ENCODE measurements around the gene CHMP4B. TPM values are rescaled to one million over a fixed set of nuclear protein-coding genes. Genes with fewer than 3 reads are reported as not detected.

CHMP4B gene
- total RNA-seq, 1 donor from 2014 or later, result 95.6 TPM

GRCh38 chr20:33878583-33878982, 67.4 kb downstream of the CHMP4B start:
- Mint-ChIP-seq H3K4me1 (no peaks in the 10 kb centered on the region), H3K36me3 (ENCODE audit: low read depth) (no peaks in the 10 kb centered on the region), H3K4me3 (no peak overlapping the region), H3K9me3 (peaks cover 16% of the 10 kb centered on the region), H3K27me3 (no peaks in the 10 kb centered on the region), H3K27ac (no peak overlapping the region)
- no peak for DNase-seq
- intact Hi-C loops (cut with micrococcal nuclease), result no loop called here

GRCh38 chr20:33880396-33880795, 69.2 kb downstream of the CHMP4B start:
- no peak overlapping the region for H3K27ac Mint-ChIP-seq
- H3K4me1 Mint-ChIP-seq, result peaks cover 5% of the 10 kb centered on the region
- intact Hi-C loops (cut with micrococcal nuclease), result no loop called here

GRCh38 chr20:33881989-33882388, 70.8 kb downstream of the CHMP4B start:
- Mint-ChIP-seq H3K4me3 (no peak overlapping the region), H3K9me3 (peaks cover 16% of the 10 kb centered on the region), H3K4me1 (peaks cover 5% of the 10 kb centered on the region), H3K27ac (no peak overlapping the region), H3K36me3 (ENCODE audit: low read depth) (no peaks in the 10 kb centered on the region), H3K27me3 (no peaks in the 10 kb centered on the region)
- intact Hi-C loops (cut with micrococcal nuclease), result no loop called here
- no peak for DNase-seq

More at GRCh38 chr20:33880396-33880795, 69.2 kb downstream of the CHMP4B start:
- Mint-ChIP-seq H3K4me3 (no peak overlapping the region), H3K36me3 (ENCODE audit: low read depth) (no peaks in the 10 kb centered on the region), H3K9me3 (peaks cover 16% of the 10 kb centered on the region), H3K27me3 (no peaks in the 10 kb centered on the region)
- no peak for DNase-seq

- peaks cover 5% of the 10 kb centered on the region for H3K4me1 Mint-ChIP-seq
- H3K36me3 Mint-ChIP-seq (ENCODE audit: low read depth), result no peaks in the 10 kb centered on the region
- H3K4me3 Mint-ChIP-seq, result no peak overlapping the region
- no peaks in the 10 kb centered on the region for H3K27me3 Mint-ChIP-seq
- intact Hi-C loops (cut with micrococcal nuclease), result no loop called here
- no peak overlapping the region for H3K27ac Mint-ChIP-seq
- no peak for DNase-seq
- H3K9me3 Mint-ChIP-seq, result peaks cover 16% of the 10 kb centered on the region
These were observed 71.3 kb downstream of the CHMP4B start for GRCh38 chr20:33882481-33882880.

DNA sequence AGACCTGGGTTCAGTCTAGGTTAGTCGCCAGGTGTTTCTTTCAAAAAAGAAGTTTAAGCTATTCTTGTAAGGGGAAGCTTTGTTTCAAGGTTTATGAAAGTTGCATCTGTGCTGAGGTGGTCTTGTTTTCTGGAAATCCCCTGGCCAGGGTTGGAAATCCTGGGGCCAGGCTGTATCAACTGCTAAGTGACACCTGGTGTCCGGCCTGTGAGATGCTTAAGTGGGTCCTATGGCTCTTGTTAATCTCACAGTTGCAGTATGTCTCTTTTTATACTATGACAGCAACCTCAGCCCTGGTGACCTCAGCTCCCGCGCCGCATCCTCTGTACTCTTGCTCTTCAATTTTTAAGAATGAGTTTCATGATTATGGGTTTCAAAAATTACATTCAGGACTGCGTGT, 72.0 kb downstream of the CHMP4B start:
- Mint-ChIP-seq H3K4me1 (peaks cover 5% of the 10 kb centered on the region), H3K36me3 (ENCODE audit: low read depth) (no peaks in the 10 kb centered on the region), H3K27ac (no peak overlapping the region), H3K9me3 (peaks cover 11% of the 10 kb centered on the region), H3K4me3 (no peak overlapping the region), H3K27me3 (no peaks in the 10 kb centered on the region)
- no peak for DNase-seq
- intact Hi-C loops (cut with micrococcal nuclease), result no loop called here

DNA sequence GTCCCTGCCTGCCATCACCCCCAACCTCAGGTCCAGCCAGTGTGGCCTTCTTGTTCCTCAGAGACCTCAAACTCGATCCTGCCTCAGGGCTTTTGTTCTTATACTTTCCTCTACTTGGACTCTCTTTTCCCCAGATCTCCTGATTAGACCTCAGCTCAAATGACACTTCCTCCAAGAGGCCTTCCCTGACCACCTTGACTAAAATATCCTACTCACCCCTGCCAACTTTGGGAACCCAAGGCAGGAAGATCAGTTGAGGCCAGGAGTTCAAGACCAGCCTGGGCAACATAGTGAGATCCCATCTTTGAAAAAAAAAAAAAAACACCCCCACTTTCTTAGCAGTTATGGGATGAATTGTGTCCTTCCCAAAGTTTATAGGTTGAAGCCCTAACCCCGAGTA, 73.5 kb downstream of the CHMP4B start:
- H3K4me3 Mint-ChIP-seq, result no peak overlapping the region
- H3K4me1 Mint-ChIP-seq, result peaks cover 5% of the 10 kb centered on the region
- H3K27ac Mint-ChIP-seq, result no peak overlapping the region
- intact Hi-C loops (cut with micrococcal nuclease), result no loop called here
- peaks cover 5% of the 10 kb centered on the region for H3K9me3 Mint-ChIP-seq
- peaks cover 7% of the 10 kb centered on the region for H3K27me3 Mint-ChIP-seq
- no peak for DNase-seq
- no peaks in the 10 kb centered on the region for H3K36me3 Mint-ChIP-seq (ENCODE audit: low read depth)

- intact Hi-C loops (cut with micrococcal nuclease), result no loop called here
- Mint-ChIP-seq H3K36me3 (ENCODE audit: low read depth) (no peaks in the 10 kb centered on the region), H3K4me1 (no peaks in the 10 kb centered on the region), H3K27me3 (peaks cover 26% of the 10 kb centered on the region), H3K9me3 (no peaks in the 10 kb centered on the region), H3K4me3 (no peak overlapping the region), H3K27ac (no peak overlapping the region)
- DNase-seq, result no peak
These were observed 78.2 kb downstream of the CHMP4B start for GRCh38 chr20:33889312-33889711.

GRCh38 chr20:33890557-33890956, 79.4 kb downstream of the CHMP4B start:
- intact Hi-C loops (cut with micrococcal nuclease), result no loop called here
- Mint-ChIP-seq H3K27ac (no peak overlapping the region), H3K36me3 (ENCODE audit: low read depth) (no peaks in the 10 kb centered on the region), H3K9me3 (no peaks in the 10 kb centered on the region), H3K4me3 (no peak overlapping the region), H3K27me3 (peaks cover 29% of the 10 kb centered on the region), H3K4me1 (no peaks in the 10 kb centered on the region)
- no peak for DNase-seq

- Mint-ChIP-seq H3K9me3 (no peaks in the 10 kb centered on the region), H3K4me1 (no peaks in the 10 kb centered on the region), H3K27ac (no peak overlapping the region), H3K4me3 (no peak overlapping the region), H3K27me3 (peaks cover 41% of the 10 kb centered on the region), H3K36me3 (ENCODE audit: low read depth) (no peaks in the 10 kb centered on the region)
- DNase-seq, result no peak
- intact Hi-C loops (cut with micrococcal nuclease), result no loop called here
These were observed 82.2 kb downstream of the CHMP4B start for GRCh38 chr20:33893314-33893713.

DNA sequence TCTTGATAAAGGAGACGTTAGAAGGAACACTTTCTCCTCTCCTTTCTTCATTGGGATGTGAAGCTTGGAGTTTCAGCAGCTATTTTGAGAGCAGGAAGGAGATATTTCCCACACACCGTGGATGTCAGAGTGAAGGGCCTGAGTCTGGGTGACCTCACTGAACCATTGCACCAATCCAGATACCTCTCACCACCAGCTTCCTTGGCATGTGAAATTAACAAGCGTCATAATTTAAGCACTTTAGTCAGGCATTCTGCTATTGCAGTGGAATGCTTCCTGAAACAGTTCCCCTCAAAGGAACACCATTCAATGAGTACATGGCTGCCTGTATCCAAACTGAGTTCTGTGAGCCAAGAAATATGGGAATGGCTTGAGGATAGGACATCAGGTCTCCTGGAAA, 83.7 kb downstream of the CHMP4B start:
- DNase-seq, result no peak
- Mint-ChIP-seq H3K36me3 (ENCODE audit: low read depth) (no peaks in the 10 kb centered on the region), H3K27ac (no peak overlapping the region), H3K4me3 (no peak overlapping the region), H3K27me3 (peaks cover 35% of the 10 kb centered on the region), H3K4me1 (no peaks in the 10 kb centered on the region), H3K9me3 (no peaks in the 10 kb centered on the region)
- intact Hi-C loops (cut with micrococcal nuclease), result no loop called here

- DNase-seq, result no peak
- no peak overlapping the region for H3K27ac Mint-ChIP-seq
- no peaks in the 10 kb centered on the region for H3K36me3 Mint-ChIP-seq (ENCODE audit: low read depth)
- H3K4me3 Mint-ChIP-seq, result no peak overlapping the region
- H3K4me1 Mint-ChIP-seq, result no peaks in the 10 kb centered on the region
- intact Hi-C loops (cut with micrococcal nuclease), result no loop called here
- no peaks in the 10 kb centered on the region for H3K9me3 Mint-ChIP-seq
- H3K27me3 Mint-ChIP-seq, result peaks cover 29% of the 10 kb centered on the region
These were observed 85.4 kb downstream of the CHMP4B start for GRCh38 chr20:33896509-33896908.

DNA sequence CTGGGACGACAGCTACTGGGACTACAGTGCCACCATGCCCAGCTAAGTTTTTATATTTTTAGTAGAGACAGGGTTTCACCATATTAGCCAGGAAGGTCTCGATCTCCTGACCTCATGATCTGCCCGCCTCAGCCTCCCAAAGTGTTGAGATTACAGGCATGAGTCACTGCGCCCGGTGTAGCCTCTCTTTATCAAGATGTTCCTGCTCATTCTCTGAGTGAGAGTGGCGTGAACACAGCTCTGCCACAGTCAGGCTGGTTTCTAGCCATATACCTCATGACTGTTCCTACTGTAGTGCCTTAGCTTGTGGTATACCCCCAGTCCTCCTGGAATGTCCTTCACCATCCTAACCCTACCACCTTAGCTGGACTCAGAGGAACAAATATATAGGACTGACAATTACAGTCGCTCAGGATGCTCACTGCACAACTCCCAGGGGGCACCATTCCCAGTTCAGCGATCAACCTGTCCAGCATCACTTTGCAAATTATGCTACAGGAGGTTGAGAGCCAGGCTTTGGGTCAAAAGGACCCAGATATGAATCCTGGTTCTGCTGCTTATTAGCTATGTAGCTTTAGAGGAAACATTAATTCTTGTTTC, 86.3 kb downstream of the CHMP4B start:
- Mint-ChIP-seq H3K27me3 (peaks cover 31% of the 10 kb centered on the region), H3K36me3 (ENCODE audit: low read depth) (no peaks in the 10 kb centered on the region), H3K4me1 (no peaks in the 10 kb centered on the region), H3K9me3 (no peaks in the 10 kb centered on the region), H3K4me3 (no peak overlapping the region), H3K27ac (no peak overlapping the region)
- intact Hi-C loops (cut with micrococcal nuclease), result no loop called here
- no peak for DNase-seq

DNA sequence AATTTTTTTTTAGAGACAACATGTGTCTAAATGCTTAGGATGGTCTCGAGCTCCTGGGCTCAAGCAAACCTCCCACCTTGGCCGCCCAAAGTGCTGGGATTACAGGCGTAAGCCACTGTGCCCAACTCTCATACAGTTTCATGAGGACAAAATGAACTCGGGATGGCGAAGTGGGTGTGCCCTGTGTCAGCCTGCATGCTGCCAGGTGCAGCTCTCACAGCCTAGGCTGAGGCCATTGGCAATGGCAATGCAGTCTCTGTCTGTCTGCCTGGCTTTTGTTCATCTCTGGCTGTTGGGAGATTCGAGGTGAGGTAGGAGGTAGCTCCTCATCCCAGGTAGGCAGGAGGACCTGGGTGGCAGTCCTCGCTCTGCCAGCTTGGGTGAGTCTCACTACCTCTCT, 88.0 kb downstream of the CHMP4B start:
- intact Hi-C loops (cut with micrococcal nuclease), result no loop called here
- no peaks in the 10 kb centered on the region for H3K4me1 Mint-ChIP-seq
- H3K36me3 Mint-ChIP-seq (ENCODE audit: low read depth), result no peaks in the 10 kb centered on the region
- H3K4me3 Mint-ChIP-seq, result no peak overlapping the region
- peaks cover 30% of the 10 kb centered on the region for H3K27me3 Mint-ChIP-seq
- H3K9me3 Mint-ChIP-seq, result no peaks in the 10 kb centered on the region
- DNase-seq, result no peak
- H3K27ac Mint-ChIP-seq, result no peak overlapping the region

GRCh38 chr20:33900521-33901131, 89.5 kb downstream of the CHMP4B start:
- H3K36me3 Mint-ChIP-seq (ENCODE audit: low read depth), result no peaks in the 10 kb centered on the region
- peaks cover 28% of the 10 kb centered on the region for H3K27me3 Mint-ChIP-seq
- no peaks in the 10 kb centered on the region for H3K9me3 Mint-ChIP-seq
- intact Hi-C loops (cut with micrococcal nuclease), result no loop called here
- H3K4me1 Mint-ChIP-seq, result no peaks in the 10 kb centered on the region
- H3K4me3 Mint-ChIP-seq, result no peak overlapping the region
- H3K27ac Mint-ChIP-seq, result no peak overlapping the region
- no peak for DNase-seq

DNA sequence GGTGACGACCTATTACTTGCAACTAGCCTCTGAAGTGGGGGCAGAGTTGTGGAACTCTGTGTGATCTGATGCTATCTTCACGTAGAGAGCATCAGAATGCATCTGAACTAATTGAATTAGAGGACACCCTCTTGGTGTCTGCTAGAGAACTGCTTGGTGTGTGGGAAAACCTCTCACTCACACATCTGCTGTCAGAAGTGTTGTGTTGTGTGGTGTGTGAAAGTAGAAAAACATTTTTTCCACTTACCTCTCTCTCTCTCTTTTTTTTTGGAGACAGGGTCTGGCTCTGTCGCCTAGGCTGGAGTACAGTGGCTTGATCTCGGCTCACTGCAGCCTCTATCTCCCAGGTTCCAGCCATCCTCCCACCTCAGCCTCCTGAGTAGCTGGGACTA, 90.0 kb downstream of the CHMP4B start:
- DNase-seq, result no peak
- no peaks in the 10 kb centered on the region for H3K4me1 Mint-ChIP-seq
- no peak overlapping the region for H3K4me3 Mint-ChIP-seq
- peaks cover 24% of the 10 kb centered on the region for H3K27me3 Mint-ChIP-seq
- H3K9me3 Mint-ChIP-seq, result no peaks in the 10 kb centered on the region
- H3K27ac Mint-ChIP-seq, result no peak overlapping the region
- no peaks in the 10 kb centered on the region for H3K36me3 Mint-ChIP-seq (ENCODE audit: low read depth)
- intact Hi-C loops (cut with micrococcal nuclease), result no loop called here

All from activated CD4-positive, alpha-beta T cell treated with anti-CD3 and anti-CD28 coated beads, Interleukin-2, amount 10 ng/mL, durations not matched to agents 24 days and 14 days (primary cell).